Esophagus muscularis mucosa (tissue), 3 donors: Measurements from ENCODE around the gene PLXDC2.

Experiments
- POLR2AphosphoS5 ChIP-seq, 2 donors: sonication (generic); formaldehyde crosslinking; IDR thresholded peaks; one replicate each; pipeline ENCODE4 v1.6.1; 2017; ENCODE audit warnings: antibody characterized with exemption in 2 of 2
- TF ChIP-seq, protein P1 (sequence below), 3 experiments: fragments of 200-600 bp in 2 of 3; fragments of 450-650 bp in 1 of 3; sonication (generic) in 2 of 3; IDR thresholded peaks; one replicate each; pipeline ENCODE4 v1.5.1; 2017 to 2019; ENCODE audit warnings: antibody characterized with exemption in 3 of 3, mild to moderate bottlenecking in 2 of 3, moderate library complexity in 1 of 3

DNA sequence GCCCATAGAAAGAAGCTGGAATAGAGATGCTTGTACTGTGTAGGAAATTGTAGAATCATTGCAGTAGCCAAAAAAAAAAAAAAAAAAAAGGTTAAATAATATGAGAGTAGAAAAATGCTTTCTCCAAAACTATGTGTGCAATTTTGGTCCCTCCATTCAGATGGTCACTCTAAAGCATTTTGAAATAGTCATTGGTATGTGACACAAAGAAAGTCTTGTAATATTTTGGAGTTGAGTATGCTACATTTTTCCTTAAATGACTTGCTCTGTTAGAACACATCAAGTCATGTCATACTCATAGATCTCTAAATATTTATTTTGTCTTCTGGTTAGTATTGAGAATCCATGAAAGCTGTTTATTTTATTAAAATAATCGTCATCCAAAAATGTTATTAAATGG is 424.4 kb downstream of the PLXDC2 start:
- no peak for TF ChIP-seq POLR2AphosphoS5 (IDR thresholded peaks at IDR 0.05)
- TF ChIP-seq, protein P1, sequence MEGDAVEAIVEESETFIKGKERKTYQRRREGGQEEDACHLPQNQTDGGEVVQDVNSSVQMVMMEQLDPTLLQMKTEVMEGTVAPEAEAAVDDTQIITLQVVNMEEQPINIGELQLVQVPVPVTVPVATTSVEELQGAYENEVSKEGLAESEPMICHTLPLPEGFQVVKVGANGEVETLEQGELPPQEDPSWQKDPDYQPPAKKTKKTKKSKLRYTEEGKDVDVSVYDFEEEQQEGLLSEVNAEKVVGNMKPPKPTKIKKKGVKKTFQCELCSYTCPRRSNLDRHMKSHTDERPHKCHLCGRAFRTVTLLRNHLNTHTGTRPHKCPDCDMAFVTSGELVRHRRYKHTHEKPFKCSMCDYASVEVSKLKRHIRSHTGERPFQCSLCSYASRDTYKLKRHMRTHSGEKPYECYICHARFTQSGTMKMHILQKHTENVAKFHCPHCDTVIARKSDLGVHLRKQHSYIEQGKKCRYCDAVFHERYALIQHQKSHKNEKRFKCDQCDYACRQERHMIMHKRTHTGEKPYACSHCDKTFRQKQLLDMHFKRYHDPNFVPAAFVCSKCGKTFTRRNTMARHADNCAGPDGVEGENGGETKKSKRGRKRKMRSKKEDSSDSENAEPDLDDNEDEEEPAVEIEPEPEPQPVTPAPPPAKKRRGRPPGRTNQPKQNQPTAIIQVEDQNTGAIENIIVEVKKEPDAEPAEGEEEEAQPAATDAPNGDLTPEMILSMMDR (IDR thresholded peaks at IDR 0.05) = no peak
